Measurements from ENCODE around the gene GAS5. TPM values are rescaled to one million over a fixed set of nuclear protein-coding genes. Genes with fewer than 3 reads are reported as not detected.

Gene GAS5
- total and polyA plus RNA-seq, 9 of the 15 experiments (the other 6 are each of a cell fraction or from before 2014, with no cell fraction given), result 565 to 1,860 (median 1,006) TPM

DNA sequence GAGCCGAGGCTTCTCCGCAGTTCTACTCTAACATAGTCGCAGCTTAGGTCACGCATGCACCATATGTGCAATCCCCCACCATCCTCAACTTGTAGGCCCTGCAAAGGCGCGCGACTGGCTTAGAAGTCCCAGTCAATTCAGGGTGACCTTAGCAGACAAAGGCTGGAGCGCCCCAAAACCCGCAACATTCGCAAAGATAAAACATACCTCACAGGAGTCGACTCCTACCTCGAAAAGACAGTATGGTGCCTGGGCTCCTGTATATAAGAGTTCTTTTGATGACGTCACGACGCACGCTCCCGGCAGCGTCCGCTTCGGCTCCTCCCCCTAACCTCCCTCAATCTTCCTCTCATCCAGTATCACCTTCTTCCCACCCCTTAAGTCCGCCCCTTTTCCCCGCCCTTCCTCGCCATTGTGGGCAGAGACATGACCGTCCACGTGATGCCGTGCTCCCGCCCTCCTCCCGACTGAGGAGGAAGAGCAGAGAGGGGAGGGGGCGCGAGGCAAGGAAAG is at the start of gene GAS5 (continued):
- TF ChIP-seq L3MBTL2 (IDR thresholded peaks at IDR 0.05) (peak; percentile 79), POLR3A (IDR thresholded peaks at IDR 0.05; ENCODE audit: borderline replicate concordance, extremely low read depth, insufficient read depth, insufficient read length) (no peak), MCM3 (IDR thresholded peaks at IDR 0.05) (no peak), HEY1 (CRISPR knock-in tag; IDR thresholded peaks at IDR 0.05; ENCODE audit: borderline replicate concordance) (no peak; the same call in 1 of the 2 replicates), GATAD2B (IDR thresholded peaks at IDR 0.05; ENCODE audit: borderline replicate concordance) (no peak; the same call in 1 of the 2 replicates), RBM39 (optimal IDR thresholded peaks at IDR 0.05; ENCODE audit: low read depth, low read length) (peak; percentile 98), ZNF561 (CRISPR knock-in tag; conservative IDR thresholded peaks at IDR 0.05) (no peak), ZNF324 (CRISPR knock-in tag; IDR thresholded peaks at IDR 0.05) (no peak; the same call in 1 of the 2 replicates), ZZZ3 (IDR thresholded peaks at IDR 0.05) (peak; percentile 96), ZNF699 (CRISPR knock-in tag; IDR thresholded peaks at IDR 0.05; ENCODE audit: insufficient replicate concordance) (no peak), RBM14 (IDR thresholded peaks at IDR 0.05; ENCODE audit: borderline replicate concordance, insufficient read depth, low read depth, low read length) (no peak), ZFP1 (CRISPR knock-in tag; IDR thresholded peaks at IDR 0.05) (no peak), U2AF2 (optimal IDR thresholded peaks at IDR 0.05; ENCODE audit: low read depth, low read length) (no peak)
- TF ChIP-seq, protein P1, sequence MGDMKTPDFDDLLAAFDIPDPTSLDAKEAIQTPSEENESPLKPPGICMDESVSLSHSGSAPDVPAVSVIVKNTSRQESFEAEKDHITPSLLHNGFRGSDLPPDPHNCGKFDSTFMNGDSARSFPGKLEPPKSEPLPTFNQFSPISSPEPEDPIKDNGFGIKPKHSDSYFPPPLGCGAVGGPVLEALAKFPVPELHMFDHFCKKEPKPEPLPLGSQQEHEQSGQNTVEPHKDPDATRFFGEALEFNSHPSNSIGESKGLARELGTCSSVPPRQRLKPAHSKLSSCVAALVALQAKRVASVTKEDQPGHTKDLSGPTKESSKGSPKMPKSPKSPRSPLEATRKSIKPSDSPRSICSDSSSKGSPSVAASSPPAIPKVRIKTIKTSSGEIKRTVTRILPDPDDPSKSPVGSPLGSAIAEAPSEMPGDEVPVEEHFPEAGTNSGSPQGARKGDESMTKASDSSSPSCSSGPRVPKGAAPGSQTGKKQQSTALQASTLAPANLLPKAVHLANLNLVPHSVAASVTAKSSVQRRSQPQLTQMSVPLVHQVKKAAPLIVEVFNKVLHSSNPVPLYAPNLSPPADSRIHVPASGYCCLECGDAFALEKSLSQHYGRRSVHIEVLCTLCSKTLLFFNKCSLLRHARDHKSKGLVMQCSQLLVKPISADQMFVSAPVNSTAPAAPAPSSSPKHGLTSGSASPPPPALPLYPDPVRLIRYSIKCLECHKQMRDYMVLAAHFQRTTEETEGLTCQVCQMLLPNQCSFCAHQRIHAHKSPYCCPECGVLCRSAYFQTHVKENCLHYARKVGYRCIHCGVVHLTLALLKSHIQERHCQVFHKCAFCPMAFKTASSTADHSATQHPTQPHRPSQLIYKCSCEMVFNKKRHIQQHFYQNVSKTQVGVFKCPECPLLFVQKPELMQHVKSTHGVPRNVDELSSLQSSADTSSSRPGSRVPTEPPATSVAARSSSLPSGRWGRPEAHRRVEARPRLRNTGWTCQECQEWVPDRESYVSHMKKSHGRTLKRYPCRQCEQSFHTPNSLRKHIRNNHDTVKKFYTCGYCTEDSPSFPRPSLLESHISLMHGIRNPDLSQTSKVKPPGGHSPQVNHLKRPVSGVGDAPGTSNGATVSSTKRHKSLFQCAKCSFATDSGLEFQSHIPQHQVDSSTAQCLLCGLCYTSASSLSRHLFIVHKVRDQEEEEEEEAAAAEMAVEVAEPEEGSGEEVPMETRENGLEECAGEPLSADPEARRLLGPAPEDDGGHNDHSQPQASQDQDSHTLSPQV (IDR thresholded peaks at IDR 0.05), result no peak
- TF ChIP-seq, protein P2, sequence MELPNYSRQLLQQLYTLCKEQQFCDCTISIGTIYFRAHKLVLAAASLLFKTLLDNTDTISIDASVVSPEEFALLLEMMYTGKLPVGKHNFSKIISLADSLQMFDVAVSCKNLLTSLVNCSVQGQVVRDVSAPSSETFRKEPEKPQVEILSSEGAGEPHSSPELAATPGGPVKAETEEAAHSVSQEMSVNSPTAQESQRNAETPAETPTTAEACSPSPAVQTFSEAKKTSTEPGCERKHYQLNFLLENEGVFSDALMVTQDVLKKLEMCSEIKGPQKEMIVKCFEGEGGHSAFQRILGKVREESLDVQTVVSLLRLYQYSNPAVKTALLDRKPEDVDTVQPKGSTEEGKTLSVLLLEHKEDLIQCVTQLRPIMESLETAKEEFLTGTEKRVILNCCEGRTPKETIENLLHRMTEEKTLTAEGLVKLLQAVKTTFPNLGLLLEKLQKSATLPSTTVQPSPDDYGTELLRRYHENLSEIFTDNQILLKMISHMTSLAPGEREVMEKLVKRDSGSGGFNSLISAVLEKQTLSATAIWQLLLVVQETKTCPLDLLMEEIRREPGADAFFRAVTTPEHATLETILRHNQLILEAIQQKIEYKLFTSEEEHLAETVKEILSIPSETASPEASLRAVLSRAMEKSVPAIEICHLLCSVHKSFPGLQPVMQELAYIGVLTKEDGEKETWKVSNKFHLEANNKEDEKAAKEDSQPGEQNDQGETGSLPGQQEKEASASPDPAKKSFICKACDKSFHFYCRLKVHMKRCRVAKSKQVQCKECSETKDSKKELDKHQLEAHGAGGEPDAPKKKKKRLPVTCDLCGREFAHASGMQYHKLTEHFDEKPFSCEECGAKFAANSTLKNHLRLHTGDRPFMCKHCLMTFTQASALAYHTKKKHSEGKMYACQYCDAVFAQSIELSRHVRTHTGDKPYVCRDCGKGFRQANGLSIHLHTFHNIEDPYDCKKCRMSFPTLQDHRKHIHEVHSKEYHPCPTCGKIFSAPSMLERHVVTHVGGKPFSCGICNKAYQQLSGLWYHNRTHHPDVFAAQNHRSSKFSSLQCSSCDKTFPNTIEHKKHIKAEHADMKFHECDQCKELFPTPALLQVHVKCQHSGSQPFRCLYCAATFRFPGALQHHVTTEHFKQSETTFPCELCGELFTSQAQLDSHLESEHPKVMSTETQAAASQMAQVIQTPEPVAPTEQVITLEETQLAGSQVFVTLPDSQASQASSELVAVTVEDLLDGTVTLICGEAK (IDR thresholded peaks at IDR 0.05), result no peak
- TF ChIP-seq, protein P2 (CRISPR knock-in tag; IDR thresholded peaks at IDR 0.05), result no peak
